HEK293 (cell line): ENCODE measurements around the gene FAM171A1.

Experiments
- CTCF ChIP-seq: fragments of 450-650 bp; formaldehyde crosslinking; IDR thresholded peaks from 2 replicates; pipeline ENCODE4 v1.5.1; 2016; ENCODE audit warnings: missing biosample characterization, missing genetic modification characterization
- ZNF26 ChIP-seq: fragments of 450-650 bp; formaldehyde crosslinking; IDR thresholded peaks from 2 replicates; pipeline ENCODE4 v1.5.1; 2016; ENCODE audit warnings: missing biosample characterization, missing genetic modification characterization
- ZNF610 ChIP-seq: fragments of 450-650 bp; formaldehyde crosslinking; IDR thresholded peaks from 2 replicates; pipeline ENCODE4 v1.5.1; 2016; ENCODE audit warnings: missing biosample characterization, missing genetic modification characterization, borderline replicate concordance
- ZSCAN23 ChIP-seq: fragments of 450-650 bp; formaldehyde crosslinking; IDR thresholded peaks from 2 replicates; pipeline ENCODE4 v1.5.1; 2016; ENCODE audit warnings: missing biosample characterization, missing genetic modification characterization

DNA sequence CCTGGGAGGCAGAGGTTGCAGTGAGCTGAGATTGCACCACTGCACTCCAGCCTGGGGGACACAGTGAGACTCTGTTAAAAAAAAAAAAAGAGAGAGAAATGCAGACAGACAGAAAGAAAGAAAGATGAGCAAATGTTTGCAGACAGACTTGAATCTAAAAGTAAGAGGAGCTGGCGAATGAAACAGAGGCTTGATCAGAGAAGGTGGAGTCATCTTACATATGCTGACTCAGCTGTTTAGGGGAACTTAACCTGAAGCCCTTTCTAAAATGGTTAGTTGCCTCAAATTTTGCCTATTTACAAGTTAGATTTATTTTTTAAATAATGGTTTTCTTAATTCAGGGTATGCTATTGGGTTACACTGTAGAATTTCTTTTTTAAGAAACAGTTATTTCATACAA is 5.4 kb downstream of the FAM171A1 start:
- TF ChIP-seq CTCF (tag by site-specific recombination) (no peak), ZNF610 (tag by site-specific recombination) (no peak), ZNF26 (tag by site-specific recombination) (no peak), ZSCAN23 (tag by site-specific recombination) (no peak)
